Erythroblast (primary cell): ENCODE measurements around the gene GHRL.

Source experiments
- GATA1 ChIP-seq: IDR thresholded peaks from 2 replicates; pipeline ENCODE4 v1.6.1; 2011; ENCODE audit warnings: low read depth, mild to moderate bottlenecking, control low read depth, low read length, moderate library complexity
- POLR2A ChIP-seq: IDR thresholded peaks from 2 replicates; pipeline ENCODE4 v1.6.1; 2011; ENCODE audit warnings: mild to moderate bottlenecking, low read length

DNA sequence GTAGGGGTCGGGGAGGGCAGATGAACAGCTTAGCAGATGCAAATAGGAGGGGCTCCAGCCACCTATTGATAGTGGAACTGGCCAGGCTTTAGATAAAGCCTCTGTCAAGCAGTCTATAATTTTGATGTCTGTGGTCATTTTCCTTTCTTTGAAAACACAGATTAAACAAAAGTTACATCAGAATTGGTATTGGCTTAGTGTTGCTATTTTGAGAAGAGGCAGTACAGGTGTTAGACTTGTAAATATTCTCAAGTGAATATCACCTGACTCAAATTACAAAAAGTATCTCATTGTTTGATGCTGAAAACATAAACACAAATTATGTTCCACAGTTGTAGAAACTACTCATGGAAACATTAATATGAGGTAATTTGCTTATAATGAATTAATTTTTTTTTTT lies 18.1 kb downstream of the GHRL start:
- TF ChIP-seq POLR2A (no peak), GATA1 (no peak)
